ENCODE results near the gene ILF2. TPM values are rescaled to one million over a fixed set of nuclear protein-coding genes. Genes with fewer than 3 reads are reported as not detected.
"Not testable (repeated sequence)": the region's sequence is repeated elsewhere in the genome, so short reads cannot be mapped to it uniquely, and the experiment has no call there.

ILF2 gene
- total RNA-seq, 1 experiment from 2014 or later, result 315 TPM

DNA sequence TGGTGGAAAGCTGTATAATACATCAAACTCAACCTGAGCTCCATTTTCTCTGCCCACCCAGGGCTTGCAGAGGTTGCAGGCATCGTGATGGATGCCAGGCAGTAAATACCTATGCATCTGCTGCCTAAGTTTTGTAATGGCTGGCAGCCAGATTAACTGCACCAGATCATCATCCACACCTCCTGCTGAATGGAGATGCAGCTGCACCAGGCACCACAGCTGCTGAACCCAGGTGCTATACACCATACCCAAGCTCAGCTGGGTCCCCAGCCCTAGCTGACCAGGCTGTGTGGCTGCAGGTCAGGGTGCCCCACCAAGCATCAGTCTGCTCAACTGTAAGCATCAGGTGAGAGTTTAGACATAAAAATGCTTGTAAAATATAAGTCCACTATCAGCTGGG, 19.0 kb downstream of the ILF2 start:
- DNase-seq (ENCODE audit: extremely low read depth, low read depth), result no peak

DNA sequence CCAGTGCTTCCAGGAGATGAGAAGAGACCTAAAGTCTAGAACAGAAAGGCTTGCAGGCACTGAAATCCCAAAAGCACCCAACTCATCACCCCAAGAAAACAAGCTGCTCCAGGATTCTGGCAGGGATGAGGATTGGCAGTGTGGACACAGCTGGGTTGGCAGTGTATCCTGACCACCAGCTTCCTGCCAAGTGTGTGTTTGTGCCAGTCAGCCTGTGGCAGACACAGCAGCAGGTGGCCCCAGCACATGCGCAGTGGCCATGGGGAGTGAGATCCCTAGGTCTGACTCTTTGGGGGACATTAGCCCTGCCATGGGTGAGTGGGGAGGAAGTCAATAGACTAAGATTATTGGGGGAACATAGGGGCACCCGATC, 20.9 kb downstream of the ILF2 start:
- DNase-seq (ENCODE audit: extremely low read depth, low read depth), result no peak

DNA sequence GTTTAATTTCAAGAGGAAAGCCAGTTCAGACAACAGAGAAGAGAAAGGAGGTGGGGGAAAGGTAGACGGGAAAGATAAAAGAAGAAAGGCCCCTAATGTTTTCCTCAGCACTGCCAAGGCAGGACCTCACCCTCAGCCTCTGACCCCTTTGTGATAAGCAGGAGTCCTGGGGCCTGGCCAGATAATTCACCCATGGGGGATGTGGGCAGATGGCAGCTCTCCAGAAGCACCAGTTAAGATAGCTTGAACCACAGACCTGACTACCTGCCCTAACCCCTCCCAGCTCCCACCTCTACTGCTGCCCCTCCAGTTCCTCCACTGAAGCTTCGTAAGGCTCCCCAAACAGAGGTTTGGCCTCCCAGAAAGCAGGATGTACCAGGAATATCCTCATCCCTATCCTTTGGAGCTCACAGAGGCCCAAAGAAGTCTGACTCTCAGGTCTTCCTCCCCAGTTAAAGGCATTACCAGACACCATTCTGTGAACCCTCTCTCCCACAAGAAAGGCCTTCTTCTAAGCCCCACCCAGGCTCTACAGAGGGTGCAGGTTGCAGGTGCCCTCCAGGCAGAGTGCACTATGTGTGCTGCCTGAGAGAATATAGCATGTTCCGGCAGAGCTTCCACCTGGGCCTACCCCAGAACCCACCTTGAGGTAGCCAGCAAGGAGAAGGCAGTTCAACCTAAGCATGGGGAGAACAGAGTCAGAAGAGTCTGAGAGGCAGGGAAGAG, 21.5 kb downstream of the ILF2 start:
- no peak for DNase-seq (ENCODE audit: extremely low read depth, low read depth)

DNA sequence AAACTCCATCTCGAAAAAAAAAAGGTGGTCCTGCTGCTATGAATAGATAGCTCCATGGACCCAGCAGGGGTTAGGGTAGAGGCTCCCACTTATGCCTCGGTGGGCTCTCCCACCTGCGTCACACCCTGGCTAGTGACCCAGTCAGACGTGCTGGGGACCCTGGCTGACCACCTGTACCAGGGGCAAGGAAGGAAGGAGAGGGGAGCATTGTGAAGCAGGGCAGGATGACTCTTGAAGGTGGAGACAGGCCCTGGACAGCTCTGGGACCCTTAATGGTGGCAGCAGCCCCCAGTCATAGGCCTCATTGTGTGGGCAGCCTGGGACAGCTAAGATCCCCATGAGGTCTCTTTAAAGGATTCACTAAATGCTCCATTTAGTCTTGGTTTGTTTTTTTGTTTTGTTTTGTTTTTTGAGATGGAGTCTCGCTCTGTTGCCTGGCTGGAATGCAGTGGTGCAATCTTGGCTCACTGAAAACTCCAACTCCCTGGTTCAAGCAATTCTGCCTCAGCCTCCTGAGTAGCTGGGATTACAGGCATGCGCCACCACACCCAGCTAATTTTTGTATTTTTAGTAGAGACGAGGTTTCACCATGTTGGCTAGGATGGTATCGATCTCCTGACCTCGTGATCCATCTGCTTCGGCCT, 22.7 kb downstream of the ILF2 start:
- DNase-seq (ENCODE audit: extremely low read depth, low read depth), result no peak

DNA sequence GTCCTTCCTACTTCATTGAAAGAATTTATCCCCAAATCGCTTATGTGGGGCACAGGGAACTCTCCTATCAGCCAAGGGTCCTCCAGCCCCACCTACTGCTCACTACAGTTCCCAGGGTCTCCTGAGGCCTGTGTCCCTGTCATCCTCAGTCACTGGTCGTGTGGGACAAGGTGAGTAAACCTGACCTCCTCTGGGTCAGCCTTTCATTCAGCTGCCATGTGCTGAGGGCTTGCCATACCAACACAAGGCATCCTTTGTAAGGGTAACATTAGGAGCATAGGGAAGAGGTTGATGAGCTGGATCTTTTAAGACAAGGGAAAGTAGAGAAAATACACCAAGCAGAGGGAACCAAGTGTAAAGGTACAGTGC, 23.5 kb downstream of the ILF2 start:
- no peak for DNase-seq (ENCODE audit: extremely low read depth, low read depth)

DNA sequence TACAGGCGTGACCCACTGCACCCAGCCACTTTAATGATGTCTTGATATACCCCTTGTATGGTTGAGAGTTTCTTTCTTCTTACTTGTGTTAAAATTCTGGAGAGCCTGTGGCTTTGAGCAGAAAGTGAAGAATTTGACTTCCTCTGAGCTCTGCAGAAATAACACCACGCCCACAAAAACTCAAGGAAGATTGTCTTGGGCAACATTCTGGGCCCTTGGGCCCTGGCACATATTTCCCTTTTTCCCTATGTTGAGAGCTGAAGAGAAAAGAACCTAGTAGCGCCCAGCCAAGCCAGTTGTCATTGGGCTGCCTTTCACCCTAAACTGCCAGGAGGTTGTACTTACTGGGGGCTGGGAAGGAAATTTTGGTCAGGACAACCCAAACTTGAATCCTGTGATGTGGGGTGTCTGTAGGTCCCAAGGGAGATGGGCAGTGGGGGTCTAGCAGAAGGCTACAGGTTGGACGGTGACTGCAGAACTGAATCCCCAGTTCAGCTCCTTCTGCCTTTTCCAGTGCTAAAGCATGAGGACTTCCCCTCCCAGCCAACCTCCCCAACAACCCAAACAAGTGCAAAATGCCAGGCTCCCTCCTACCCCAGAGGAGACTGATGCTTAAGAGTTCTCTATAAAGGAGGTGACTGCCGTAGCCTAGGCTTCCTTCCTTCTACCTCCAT, 24.0 kb downstream of the ILF2 start:
- DNase-seq (ENCODE audit: extremely low read depth, low read depth), result no peak

DNA sequence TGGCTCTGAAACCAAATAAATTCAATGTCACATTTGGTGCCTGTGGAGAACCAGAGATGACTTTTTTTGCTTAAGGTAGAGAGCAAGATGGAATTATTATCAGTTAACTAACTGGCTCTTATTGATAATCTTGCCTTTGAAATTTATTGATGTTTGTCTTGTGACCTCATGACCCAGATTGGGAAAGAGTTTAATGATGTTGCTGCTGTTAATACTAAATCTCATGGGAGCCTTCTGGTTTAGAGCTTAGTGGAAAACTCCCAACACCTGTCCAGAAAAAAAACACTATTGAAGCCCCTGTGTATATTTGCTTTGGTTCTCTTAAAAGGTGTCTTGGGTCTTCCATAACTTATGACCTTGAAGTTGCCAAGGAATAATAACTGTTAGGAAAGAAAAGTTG, 27.0 kb downstream of the ILF2 start:
- no peak for DNase-seq (ENCODE audit: extremely low read depth, low read depth)

DNA sequence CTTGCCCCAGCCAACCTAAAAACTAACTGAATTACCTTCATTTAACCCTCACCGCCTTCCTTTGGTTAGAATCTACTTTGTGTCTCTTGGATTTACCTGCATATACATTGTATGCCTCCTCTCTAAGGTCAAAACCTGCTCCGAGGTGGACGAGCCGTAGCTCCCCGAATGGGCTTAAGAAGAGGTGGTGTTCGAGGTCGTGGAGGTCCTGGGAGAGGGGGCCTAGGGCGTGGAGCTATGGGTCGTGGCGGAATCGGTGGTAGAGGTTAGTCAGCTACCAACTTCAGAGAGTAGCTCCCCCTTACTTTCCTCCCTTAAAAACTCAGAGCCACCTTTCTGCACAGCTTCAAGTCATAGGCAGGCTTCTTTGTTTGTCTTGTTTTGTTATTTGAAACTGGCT, 27.7 kb downstream of the ILF2 start:
- no peak for DNase-seq (ENCODE audit: extremely low read depth, low read depth)

DNA sequence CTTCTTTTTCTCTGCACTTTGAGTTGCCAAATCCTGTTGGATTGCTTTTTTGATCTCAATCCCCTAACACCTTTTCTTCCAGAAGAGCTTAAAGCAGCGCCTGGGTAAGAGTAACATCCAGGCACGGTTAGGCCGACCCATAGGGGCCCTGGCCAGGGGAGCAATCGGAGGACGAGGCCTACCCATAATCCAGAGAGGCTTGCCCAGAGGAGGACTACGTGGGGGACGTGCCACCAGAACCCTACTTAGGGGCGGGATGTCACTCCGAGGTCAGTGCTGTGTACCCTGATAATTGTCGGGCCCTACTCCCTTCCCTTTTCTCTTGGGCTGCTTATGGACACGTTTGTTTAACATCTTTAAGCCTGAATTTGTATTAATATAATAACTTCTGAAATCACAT, 28.6 kb downstream of the ILF2 start:
- no peak for DNase-seq (ENCODE audit: extremely low read depth, low read depth)

DNA sequence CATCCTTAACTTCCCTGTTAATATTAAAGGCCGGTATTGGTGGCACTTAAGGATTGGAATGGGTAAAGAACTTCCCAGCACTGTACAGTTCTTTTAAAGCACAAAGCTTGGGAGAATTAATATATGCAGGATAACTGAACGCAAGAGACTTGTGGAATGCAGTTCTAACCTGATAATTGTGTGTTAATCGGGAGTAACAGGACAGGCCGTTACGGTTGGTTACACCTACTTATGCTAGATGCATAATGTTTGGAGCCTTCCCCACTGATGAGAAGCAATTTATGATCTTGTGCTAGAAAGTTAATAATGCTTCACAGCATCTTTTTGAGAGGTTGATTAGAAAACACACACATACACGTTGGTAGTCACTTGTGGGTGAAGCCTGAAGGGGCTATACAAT, 29.9 kb downstream of the ILF2 start:
- no peak for DNase-seq (ENCODE audit: extremely low read depth, low read depth)

DNA sequence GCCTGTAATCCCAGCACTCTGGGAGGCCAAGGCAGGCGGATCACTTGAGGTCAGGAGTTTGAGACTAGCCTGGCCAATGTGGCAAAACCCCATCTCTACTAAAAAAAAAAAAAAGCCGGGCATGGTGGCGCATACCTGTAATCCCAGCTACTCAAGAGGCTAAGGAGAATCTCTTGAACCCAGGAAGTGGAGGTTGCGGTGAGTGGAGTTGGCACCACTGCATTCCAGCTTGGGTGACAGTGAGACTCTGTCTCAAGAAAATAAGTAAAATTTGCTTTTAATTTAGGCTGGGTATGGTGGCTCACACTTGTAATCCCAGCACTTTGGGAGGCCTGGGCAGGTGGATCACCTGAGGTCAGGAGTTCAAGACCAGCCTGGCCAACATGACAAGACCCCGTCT, 30.6 kb downstream of the ILF2 start:
- not testable (repeated sequence) for DNase-seq (ENCODE audit: extremely low read depth, low read depth)

DNA sequence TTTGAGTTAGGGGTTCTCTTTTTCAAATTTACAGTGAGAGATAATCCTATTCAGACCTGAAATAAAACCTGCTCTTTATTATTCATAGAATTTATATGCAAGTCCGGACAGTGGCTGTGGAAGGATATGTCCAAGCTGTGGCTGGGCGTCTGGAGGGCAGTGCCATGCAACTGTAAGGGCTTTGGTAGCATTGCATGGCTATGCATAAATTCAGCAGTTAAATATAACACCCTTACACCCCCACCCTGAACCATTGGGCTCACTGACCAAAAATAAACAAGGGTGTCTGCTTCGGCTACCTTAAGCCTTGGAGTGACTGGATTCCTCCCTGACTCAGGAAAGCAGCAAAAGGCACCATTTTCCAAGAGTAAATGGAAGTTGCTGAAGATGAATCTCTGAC, 31.5 kb downstream of the ILF2 start:
- no peak for DNase-seq (ENCODE audit: extremely low read depth, low read depth)

DNA sequence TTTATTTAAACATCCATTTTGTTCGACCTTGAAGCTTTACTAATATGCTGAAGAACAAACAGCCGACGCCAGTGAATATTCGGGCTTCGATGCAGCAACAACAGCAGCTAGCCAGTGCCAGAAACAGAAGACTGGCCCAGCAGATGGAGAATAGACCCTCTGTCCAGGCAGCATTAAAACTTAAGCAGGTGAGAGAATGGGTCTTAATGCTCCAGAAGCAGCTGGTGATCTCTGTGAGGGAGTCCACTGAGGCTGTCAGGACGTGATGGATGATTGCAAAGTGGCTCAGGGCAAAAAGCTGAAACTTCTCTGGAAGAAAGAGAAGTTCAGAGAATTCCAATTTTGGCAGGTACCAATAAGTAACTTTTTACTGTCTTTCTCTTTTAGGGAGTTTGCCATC, 32.5 kb downstream of the ILF2 start:
- no peak for DNase-seq (ENCODE audit: extremely low read depth, low read depth)

DNA sequence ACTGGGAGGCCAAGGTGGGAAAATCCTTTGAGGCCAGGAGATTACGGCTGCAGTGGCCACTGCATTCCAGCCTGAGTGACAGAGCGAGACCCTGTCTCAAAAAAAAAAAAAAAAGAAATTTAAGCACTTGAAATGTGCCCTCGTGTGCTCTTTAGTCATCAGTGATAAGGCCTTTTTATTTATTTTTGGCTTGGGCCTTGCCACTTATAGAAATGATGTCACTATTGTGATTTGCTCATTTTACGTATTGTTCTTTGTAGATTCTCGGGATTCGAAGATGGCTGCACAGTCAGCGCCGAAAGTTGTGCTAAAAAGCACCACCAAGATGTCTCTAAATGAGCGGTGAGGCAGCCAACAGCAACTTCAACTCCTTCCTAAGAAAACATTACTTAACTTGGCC, 34.5 kb downstream of the ILF2 start:
- no peak for DNase-seq (ENCODE audit: extremely low read depth, low read depth)

DNA sequence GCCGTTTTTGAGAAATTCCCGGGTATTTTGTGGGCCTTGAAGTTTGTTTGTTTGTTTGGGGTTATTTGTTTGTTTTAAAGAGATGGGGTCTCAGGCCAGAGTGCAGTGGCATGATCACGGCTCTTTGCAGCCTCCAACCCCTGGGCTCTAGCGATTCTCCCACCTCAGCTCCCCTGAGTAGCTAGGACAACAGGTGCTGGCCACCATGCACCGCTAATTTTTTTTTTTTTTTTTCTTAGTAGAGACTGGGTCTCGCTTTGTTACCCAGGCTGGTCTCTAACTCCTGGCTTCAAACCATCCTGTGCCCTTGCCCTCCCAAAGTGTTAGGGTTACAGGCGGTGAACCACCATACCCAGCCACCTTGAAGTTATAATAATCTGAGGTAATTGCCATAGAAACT, 34.9 kb downstream of the ILF2 start:
- DNase-seq (ENCODE audit: extremely low read depth, low read depth), result no peak

DNA sequence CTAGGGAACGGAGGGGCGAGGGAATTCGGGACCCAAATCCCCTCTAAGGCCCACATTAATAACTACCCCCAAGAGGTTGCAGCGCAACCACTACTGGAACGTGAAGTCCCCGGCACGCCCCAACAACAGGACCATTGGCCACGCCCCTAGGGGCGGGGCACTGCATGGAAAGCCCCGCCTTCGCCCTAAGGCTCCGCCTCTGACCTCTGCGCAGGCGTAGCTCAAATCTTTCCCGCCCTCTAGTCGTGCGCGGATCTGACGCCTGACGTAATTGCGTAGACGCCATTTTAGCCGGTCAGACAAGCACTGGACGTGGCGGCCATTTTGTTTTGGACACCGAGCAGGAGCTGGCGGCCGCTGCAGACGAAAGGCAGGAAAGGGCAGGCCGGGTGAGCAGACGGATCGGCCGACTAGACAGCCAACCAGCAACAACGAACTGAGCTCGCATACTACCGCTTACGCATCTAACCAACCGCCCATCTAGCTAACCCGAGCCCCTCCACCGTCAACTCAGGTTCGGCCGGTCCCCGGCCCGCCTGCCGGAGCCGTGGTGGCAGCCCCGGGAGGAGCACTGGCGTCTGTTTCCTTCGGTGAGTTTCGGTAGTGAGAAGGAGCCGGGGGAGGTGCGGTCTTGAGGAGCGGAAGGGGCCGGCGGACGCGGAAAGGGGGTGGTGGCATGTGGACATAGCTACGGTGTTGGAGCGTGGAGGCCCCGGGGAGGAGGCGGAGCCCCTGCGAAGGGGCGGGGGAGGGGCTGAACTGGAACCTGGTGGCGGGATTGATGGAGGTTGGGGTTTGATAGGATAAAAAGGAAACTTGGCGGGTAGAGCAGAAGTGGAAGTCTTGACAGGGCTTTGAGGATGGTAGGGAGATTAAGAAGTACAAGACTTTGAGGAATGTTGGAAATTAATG, 36.8 kb downstream of the ILF2 start, which contains the start of gene CHTOP:
TSS of gene CHTOP (plus strand) at position 313 of the 912 bp plus-strand sequence. CDS start 2,523 bp downstream, outside the sequence.
- DNase-seq (ENCODE audit: extremely low read depth, low read depth), result peak; percentile 100

DNA sequence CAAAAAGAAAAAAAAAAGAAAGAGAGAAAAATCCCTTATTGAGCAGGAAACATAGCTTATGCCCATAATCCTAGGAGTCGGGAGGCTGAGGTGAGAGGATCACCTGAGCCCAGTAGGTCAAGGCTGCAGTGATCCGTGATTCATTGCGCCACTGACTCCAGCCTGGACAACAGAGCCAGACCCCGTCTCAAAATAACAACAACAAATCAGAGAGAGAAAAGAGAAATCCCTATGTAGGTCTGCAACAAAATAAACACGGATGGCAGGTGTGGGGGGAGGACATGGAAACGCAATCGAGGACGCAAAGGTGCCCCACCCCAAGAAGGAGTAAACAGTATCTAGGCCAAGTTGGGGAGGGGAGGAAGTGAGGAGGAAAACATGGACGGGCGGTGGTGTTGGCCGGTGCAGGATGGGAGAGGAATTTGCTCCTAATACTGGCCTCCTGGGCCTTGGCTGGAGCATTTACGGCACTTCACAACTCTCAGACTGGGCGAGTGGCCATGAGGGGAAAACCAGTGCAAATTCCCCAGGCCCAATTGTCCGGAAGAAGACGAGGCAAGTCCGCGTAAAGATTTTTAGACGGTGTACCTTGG, 37.5 kb downstream of the ILF2 start:
- DNase-seq (ENCODE audit: extremely low read depth, low read depth), result no peak

DNA sequence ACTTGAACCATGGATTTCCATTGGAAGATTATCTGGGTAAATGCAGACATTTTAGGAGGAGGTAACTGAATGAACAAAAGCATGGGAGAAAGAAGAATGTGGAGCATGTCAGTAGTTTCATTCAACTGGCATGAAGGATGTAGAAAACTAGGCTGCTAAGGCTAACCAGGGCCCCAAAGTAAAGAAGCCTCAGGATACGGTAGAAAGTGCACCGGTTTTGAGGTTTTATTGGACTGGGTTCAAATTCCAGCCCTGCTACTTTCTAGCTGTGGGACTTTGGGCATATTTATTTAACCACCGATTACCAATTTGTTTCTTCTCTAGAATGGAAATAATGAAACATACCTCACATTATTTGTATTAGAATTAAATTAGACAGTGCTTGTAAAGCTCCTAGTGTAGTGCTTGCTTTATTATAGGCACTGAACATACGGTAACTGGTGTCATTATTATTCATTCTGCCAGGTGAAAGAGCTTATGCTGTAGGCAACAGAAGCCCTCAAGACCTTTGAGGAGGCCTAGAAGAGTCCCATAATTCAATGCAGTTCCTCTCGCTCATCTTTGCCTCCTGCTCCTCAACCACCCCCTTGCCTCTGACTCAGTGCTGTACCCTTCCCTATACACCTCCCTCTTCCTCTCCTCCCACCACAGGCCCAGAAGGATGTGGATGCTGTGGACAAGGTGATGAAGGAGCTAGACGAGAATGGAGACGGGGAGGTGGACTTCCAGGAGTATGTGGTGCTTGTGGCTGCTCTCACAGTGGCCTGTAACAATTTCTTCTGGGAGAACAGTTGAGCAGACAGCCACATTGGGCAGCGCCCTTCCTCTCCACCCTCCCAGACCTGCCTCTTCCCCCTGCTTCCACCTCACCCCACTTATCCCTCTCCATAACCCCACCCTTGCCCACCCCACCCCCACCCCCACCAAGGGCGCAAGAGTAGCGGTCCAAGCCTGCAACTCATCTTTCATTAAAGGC, 39.5 kb downstream of the ILF2 start:
- no peak for DNase-seq (ENCODE audit: extremely low read depth, low read depth)

DNA sequence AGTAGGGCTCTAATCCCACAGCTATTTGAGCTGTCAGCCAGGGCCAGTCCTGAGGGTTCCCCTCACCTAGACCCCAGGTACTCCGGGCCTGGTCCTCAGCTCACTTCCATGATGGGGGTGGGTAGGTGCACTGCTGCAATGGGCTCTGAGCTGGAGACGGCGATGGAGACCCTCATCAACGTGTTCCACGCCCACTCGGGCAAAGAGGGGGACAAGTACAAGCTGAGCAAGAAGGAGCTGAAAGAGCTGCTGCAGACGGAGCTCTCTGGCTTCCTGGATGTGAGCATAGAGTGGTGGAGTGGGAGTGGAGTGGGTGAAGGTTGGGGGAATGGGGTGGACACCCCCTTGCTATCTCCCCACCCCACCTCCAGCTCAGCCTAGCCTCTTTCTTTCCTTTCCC, 40.4 kb downstream of the ILF2 start:
- no peak for DNase-seq (ENCODE audit: extremely low read depth, low read depth)
